CD4-positive, alpha-beta T cell treated with Interleukin-4 for 4 hours (primary cell): ENCODE results near the gene ATP6V0D1.

Source experiments
- DNase-seq: peaks from one replicate; pipeline ENCODE4 v3.0.0-alpha.2; 2020

ATP6V0D1 gene

GRCh38 chr16:67389911-67390815 lies 90.8 kb downstream of the ATP6V0D1 start:
- DNase-seq = peak; percentile 9

DNA sequence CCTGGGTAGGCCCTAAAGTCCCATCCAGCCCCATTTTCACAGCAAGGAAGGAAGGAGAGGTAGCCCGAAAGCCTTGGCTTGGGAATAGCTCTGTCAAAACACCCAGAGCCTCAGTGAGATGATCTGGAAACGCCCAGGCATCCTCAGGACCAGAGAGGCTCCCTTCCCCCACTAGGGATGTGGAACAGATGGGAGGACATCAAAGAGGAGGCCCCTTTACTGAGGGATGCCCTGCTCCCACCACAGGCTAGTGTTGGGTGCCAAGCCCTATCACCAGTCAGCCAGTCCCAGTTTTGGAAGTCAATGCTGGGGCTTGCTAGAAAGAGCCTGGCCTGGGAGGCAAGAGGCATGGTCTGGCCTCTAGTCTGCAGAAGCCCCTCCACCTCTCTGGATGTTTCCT lies 92.4 kb downstream of the ATP6V0D1 start:
- DNase-seq = no peak

- no peak for DNase-seq
Observed at GRCh38 chr16:67388191-67388590, 92.8 kb downstream of the ATP6V0D1 start.
